AG09309 (cell line): ENCODE results near the gene BCAP31.
A peak's percentile ranks its signal among the peaks of the same experiment; 100 is the strongest.

Source experiments
- DNase-seq: peaks from one replicate; pipeline ENCODE4 v3.0.0-alpha.2; 2010; ENCODE audit warnings: low read depth
- H3K4me3 ChIP-seq: 2 replicates; pipeline ENCODE4 v1.5.1; 2011; ENCODE audit warnings: mild to moderate bottlenecking, low read depth, low read length, moderate library complexity; ENCODE audit not compliant: control insufficient read depth
- CTCF ChIP-seq: IDR thresholded peaks from 2 replicates; pipeline ENCODE4 v1.5.1; 2011; ENCODE audit warnings: mild to moderate bottlenecking, low read depth, low read length, inconsistent platforms; ENCODE audit not compliant: insufficient read depth, control insufficient read depth; ENCODE audit errors: missing control alignments

Gene BCAP31

DNA sequence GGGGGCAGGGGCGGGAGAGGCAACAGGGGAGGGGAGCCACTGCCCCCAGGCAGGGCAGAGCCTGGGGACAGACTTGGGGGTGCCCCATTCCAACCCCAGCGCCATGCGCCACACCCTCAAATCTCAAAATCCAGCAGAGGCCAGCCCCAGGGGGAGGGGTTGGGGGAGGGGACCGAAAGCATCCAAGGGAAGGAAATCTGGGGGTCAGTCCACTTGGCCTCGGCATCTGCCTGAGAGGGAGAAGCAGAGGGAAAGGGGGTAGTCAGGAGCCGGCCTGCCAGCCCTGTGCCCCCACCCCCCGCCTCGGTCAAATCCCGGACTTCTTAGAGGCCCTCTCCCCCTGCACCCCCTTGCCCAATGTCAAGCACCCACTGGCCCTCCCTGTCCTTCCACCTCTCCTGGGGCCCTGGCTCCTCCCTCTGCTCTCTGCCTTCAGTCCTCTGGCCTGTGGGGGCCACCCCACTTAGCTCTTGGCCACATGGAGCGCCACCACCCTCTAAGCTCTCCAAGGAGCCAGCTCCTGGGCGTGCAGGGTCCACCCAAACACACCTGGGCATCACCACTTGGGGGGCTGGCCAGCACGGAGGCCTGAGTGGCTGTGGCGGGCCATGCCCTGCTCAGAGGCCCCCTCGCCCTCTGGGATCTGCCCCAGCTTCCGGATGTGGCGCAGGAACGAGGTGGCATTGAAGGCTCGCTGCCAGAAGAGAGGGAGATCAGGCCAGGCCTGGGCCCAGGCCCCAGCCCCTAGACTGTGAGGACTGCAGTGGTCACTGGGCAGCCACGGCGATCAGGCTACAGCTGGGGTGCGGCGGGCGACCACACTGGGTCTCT lies 54.1 kb downstream of the BCAP31 start:
- DNase-seq: no peak
- no peak for TF ChIP-seq CTCF
- H3K4me3 ChIP-seq: no peak overlapping the region

GRCh38 chrX:153669174-153669890 lies 54.9 kb downstream of the BCAP31 start:
- DNase-seq: no peak
- H3K4me3 ChIP-seq: no peak overlapping the region
- peak; percentile 78 for TF ChIP-seq CTCF

- H3K4me3 ChIP-seq: no peak overlapping the region
- no peak for DNase-seq
- TF ChIP-seq CTCF: no peak
These were observed 55.6 kb downstream of the BCAP31 start for GRCh38 chrX:153668423-153669173.

DNA sequence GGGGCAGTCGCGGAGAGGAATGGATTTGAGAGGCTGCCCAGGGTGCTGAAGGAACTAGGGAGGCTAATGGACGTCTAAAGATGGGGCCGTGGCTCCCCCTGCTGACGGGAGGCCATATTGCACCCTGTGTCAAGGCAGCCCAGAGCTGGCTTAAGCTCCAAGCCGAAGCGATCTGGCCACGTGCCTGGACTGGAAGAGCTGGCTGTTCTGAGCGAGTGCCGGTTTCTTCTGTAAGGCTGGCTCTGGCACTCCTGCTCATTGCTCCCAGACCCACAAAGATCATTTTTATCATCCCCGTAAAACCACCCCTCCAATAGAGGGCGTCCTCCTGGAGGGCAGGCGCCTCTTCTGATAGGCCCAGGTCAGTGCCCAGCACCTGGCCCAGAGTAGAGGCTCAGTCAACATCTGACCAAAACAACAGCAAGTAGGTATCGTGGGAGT lies 56.2 kb downstream of the BCAP31 start:
- TF ChIP-seq CTCF: peak; percentile 75
- peak overlapping the region; percentile 31 for H3K4me3 ChIP-seq
- peak; percentile 27 for DNase-seq

- DNase-seq: no peak
- peak overlapping the region; percentile 31 for H3K4me3 ChIP-seq
- no peak for TF ChIP-seq CTCF
These were observed 56.8 kb downstream of the BCAP31 start for GRCh38 chrX:153667281-153667955.
